ENCODE measurements around the gene TBC1D1.

The TBC1D1 gene

DNA sequence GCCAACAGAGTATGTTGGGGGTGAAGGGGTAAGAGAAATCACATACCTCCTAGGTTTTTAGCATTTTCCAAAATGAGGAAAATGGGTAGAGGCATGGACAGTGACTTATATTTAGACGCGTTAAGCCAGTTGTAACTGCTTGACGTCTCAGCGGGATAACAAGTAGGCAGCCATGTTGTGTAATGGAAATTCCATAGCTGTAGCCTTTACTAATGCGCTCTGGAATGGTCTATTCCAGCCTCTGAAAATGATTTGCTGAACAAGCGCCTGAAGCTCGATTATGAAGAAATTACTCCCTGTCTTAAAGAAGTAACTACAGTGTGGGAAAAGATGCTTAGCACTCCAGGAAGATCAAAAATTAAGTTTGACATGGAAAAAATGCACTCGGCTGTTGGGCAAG is 204.8 kb downstream of the TBC1D1 start:
- DNase-seq (ENCODE audit: low read depth in 2 of 2, low spot score in 1 of 2) = no peak

DNA sequence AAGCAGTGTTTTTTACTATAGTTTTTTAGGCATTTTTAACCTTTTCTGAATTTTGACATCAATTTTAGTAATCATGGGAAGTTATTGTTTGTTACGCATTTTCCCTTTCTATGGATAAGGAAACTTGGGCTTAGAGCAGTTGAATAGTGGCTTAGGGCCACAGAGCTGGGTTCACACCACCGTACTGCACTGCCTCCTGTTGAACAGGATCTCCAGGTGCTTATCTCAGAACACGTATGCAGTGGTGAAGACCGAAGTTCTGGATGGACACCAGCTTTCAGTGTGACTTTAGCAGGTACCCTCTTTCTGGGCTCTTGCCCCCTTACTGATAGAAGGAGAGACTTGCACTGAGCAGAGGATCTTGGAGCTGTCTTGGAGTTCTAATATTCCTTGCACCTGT is 206.9 kb downstream of the TBC1D1 start:
- no peak for DNase-seq (ENCODE audit: low read depth in 2 of 2, low spot score in 1 of 2)

DNA sequence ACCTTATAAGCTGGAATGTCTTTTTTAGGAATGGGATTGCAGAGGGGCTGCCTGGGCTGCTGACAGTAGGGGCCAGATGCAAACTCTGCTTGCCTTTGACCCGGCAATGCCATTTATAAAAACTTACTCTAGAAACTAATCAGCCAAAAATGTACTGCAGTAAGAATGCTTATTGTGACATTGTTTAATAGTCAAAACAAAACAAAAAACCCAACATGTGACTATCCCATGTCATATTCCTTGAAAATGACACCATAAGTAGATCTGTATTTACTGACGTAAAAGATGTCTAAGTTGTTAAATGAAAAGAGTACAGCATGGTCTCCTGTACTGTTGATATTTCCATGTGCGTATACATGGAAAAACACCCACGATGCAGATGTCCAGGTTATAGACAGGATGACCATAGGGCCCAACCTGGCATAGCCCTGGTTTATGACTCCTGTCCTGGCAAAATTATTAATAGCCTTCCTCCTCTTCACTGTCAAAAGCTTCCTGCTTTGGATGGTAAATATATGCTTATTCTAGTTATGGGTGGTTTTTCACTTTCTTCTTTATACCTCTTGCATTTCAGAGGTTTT is 208.2 kb downstream of the TBC1D1 start:
- no peak for DNase-seq (ENCODE audit: low read depth in 2 of 2, low spot score in 1 of 2)

GRCh38 chr4:38099908-38100407 is 209.1 kb downstream of the TBC1D1 start:
- no peak for DNase-seq (ENCODE audit: low read depth in 2 of 2, low spot score in 1 of 2)

DNA sequence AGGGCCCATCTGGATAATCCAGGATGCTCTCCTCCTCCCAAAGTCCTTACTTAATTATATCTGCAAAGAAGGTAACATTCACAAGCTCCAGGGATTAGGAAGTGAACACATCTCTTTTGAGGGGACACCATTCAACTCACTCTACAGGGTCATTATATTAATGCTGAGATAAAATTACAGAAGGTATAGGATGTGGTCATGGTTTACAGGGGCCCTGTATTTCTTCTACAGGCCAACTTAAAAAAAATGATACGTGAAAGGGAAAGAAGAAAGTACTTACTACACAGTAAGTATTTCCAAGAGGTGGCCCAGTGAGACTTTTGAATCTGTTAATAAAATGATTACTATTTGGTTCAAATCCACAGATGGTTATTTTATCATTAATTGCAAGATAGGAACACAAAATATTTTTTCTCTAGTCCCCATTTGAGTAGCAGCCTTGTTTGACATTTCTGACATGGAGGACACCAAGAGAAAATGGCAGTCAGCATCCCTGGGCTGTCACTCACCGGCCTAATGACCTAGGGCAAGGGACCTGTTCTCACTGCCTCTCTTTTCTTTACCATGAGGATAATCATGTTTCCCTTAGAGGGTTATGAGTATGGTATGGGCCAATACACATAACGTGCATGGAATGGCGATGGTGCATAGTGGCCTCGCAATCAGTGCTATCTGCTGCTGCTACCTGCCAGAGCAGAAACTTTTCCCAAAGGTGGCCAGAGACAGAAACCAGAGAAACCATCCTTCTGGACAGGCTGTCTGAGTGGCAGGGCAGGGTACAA is 209.8 kb downstream of the TBC1D1 start:
- DNase-seq (ENCODE audit: low read depth in 2 of 2, low spot score in 1 of 2) = no peak

DNA sequence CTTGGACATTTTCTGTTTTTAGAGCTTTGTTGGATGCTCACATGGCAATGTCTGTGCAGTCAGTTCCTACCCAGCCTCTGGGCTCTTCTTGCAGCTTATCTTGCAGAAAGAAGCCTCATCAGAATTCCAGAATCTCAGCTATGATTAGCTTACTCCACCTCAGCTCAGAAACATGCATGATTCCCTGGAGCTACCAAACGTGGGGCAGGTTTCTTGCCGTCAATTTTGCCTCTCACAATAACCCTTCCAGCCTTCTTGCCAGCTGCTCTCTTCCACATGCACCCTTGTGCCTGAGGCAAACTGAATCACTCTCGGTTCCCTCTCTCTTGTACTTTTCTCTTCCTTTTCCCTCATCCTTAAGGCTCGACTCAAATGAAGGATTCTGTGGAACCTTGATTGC is 210.7 kb downstream of the TBC1D1 start:
- no peak for DNase-seq (ENCODE audit: low read depth in 2 of 2, low spot score in 1 of 2)

DNA sequence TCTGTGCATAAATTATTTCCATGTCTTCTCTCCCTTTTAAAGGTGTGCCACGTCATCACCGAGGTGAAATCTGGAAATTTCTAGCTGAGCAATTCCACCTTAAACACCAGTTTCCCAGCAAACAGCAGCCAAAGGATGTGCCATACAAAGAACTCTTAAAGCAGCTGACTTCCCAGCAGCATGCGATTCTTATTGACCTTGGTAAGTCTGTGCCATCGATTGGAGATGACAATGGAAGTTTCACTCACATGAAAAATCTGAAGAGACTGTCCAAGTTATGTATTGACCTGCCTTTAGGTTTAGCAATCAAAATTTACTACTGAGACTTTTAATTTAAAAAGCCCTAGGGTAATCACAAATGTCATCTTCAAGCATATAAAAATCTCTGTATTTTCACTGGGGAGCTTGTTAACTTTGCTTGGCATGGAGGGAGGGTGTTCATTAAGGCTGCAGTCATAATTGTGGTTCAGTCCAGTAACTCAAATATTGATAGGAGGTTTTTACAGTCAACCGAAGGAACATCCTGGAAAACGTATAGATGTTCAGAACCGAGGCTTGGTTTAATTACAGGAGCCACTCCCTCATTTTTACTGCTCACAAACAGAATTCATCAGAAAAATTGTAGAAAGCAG is 212.2 kb downstream of the TBC1D1 start:
- DNase-seq (ENCODE audit: low read depth in 2 of 2, low spot score in 1 of 2) = no peak

DNA sequence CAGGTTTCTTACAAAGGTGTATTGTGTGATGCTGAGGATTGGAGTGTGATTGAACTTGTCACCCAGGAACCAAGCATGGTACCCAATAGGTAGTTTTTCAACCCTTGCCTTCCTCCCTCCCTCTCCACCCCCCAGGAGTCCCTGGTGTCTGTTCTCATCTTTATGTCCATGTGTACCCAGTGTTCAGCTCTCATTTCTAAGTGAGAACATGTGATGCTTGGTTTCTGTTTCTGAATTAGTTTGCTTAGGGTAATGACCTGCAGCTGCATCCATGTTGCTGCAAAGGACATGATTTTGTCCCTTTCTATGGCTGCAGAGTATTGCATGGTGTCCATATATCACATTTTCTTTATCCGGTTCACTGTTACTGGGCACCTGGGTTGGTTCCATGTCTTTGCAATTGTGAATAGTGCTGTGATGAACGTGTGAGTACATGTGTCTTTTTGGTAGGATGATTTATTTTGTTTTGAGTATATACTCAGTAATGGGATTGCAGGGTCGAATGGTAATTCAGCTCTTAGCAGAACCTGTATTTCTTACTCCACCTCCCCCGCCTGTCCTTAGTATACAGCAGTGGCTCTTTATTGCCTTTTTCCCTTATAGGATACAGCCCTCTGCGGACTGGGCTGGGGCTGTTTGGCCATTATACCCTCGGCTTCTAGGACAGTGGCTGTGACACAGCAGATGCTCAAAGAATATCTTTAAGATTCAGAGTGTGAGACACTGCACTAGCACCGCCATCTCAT is 214.8 kb downstream of the TBC1D1 start:
- no peak for DNase-seq (ENCODE audit: low read depth in 2 of 2, low spot score in 1 of 2)

DNA sequence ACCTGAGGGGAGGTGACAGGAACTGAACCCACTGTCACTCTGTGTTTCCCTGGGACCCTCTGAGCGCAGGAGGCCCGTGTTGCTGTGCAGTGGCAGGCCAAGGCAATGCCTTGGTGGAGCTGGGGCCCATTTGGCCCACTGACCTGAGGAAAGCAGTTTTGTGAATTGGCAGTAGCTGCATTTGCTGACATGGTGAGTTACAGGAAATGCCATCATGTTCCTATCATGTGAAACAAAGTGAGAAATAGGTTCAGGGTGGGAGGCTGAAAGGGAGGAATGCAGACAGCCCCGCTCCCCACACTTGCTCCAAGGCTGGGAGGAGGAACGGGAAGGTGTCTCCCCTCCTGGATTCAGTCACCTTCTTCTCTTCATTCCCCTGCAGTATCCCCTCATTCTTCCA is 215.4 kb downstream of the TBC1D1 start:
- no peak for DNase-seq (ENCODE audit: low read depth in 2 of 2, low spot score in 1 of 2)

GRCh38 chr4:38106886-38107514 is 216.1 kb downstream of the TBC1D1 start:
- DNase-seq (ENCODE audit: low read depth in 2 of 2, low spot score in 1 of 2) = no peak

GRCh38 chr4:38107818-38108217 is 216.9 kb downstream of the TBC1D1 start:
- DNase-seq (ENCODE audit: low read depth in 2 of 2, low spot score in 1 of 2) = no peak

DNA sequence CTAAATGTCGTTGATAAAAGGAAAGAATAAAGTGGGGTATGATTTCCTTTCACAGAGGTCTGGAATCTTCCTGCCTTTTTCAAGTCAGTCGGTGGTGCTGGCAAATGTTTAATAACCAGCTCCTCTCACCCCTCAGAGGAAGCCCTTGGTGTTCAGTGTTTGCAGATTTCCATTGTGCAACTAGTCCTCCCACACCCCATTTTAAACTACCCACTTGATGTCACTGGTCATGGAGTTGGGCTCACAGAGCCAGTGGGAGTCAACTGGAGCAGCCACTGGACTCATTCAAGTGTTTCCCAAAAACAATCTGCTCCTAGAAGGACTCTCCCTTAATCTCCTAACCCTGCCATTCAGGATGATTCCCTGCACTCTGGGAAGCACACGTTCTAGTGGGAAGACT is 218.5 kb downstream of the TBC1D1 start:
- DNase-seq (ENCODE audit: low read depth in 2 of 2, low spot score in 1 of 2) = no peak

DNA sequence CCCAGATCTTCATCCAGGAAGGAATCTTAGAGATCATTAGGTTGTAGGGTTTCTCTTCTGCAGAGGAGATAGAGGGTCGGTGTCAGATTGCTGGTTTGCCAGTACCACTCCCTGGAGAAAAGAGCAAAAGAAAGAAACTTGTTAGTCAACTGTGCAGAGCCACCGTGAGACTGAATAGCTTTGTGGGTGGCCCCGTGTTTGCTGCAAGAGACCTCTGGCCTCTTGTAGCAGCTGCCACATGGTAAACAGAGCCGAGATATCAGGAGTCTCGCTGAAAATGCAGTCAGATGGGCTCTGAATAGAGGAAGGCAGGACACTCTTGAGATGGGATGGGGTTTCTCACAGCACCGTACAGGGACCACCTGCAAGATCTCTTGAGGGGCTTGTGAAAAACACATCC is 219.0 kb downstream of the TBC1D1 start:
- DNase-seq (ENCODE audit: low read depth in 2 of 2, low spot score in 1 of 2) = no peak

DNA sequence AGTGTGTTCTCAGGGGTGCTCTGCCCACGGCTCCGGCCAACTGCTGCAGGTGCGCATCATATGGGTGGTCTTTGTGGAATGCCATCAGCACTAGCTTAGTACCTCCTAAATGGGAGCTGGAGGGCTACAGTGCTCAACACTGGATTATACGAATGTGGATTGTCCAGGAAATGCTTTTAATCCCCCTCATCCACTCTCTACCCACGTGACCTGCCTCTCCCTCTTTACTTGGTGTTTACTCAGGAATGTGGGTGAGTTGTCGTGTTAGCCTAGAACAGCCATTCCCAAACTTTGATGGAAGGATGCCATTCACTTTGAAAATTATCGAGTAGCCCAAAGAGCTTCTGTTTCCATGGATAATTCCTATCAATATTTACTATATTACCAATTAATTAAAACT is 220.1 kb downstream of the TBC1D1 start:
- DNase-seq (ENCODE audit: low read depth in 2 of 2, low spot score in 1 of 2) = no peak

DNA sequence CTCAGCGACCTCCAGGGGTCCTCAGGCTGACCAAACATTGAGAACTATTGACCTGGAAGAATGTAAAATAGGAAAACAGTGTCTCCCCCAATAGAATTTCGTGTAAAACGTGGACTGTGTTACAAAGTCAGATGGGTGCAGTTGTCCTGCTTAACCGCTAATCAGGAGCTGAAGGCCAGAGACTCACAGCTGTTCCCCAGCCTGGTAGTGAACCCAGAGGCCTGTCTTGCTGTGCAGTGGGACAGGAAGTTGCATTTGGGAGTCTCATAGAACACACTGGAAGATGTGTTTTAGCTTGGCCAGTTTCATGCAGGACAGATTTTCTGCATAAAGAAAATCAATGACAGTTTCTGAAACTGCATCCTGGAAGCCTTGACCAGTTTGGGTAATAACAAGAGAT is 220.8 kb downstream of the TBC1D1 start:
- DNase-seq (ENCODE audit: low read depth in 2 of 2, low spot score in 1 of 2) = no peak

- no peak for DNase-seq (ENCODE audit: low read depth in 2 of 2, low spot score in 1 of 2)
Measured at GRCh38 chr4:38113132-38113531, 222.2 kb downstream of the TBC1D1 start.

- DNase-seq (ENCODE audit: low read depth in 2 of 2, low spot score in 1 of 2) = no peak
Measured at GRCh38 chr4:38113551-38113950, 222.7 kb downstream of the TBC1D1 start.

GRCh38 chr4:38114386-38115150 is 223.7 kb downstream of the TBC1D1 start:
- DNase-seq (ENCODE audit: low read depth in 2 of 2, low spot score in 1 of 2) = no peak

DNA sequence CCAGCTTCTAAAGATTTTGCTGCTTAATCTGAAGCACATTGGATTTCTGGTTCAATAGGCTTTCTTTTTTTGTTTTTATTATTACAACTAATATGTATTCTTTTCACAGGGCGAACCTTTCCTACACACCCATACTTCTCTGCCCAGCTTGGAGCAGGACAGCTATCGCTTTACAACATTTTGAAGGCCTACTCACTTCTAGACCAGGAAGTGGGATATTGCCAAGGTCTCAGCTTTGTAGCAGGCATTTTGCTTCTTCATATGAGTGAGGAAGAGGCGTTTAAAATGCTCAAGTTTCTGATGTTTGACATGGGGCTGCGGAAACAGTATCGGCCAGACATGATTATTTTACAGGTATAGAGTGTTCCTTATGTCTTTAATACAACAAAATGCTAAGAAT is 224.7 kb downstream of the TBC1D1 start:
- no peak for DNase-seq (ENCODE audit: low read depth in 2 of 2, low spot score in 1 of 2)

DNA sequence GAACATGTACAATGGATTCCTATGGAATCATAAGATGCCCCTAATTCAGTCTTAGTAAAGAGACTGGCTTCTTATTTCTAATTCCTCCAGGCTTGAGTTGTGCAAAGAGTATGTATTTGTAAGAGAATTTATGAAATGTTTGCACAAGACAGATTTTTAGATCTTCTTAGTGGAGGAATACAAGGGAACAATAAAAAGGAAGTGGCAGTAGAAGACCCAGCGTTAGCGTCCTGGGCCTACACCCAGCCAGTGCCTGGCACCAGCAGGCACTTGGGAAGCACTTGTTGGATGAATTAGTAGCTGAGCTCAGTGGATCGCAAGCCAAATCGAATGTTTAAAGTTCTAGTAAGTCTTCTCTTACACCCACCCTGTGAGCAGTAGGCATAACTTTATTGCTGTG is 226.7 kb downstream of the TBC1D1 start:
- DNase-seq (ENCODE audit: low read depth in 2 of 2, low spot score in 1 of 2) = no peak

All from stimulated activated CD8-positive, alpha-beta memory T cell treated with anti-CD3 and anti-CD28 coated beads, Interleukin-4, amount 100 ng/mL, for 4 hours (primary cell).